Stimulated activated CD8-positive, alpha-beta memory T cell treated with anti-CD3 and anti-CD28 coated beads, Interleukin-4, amount 100 ng/mL, for 1 hour (primary cell): ENCODE measurements around the gene ITGA7.
A peak's percentile ranks its signal among the peaks of the same experiment; 100 is the strongest.

Experiments used
- DNase-seq, 2 donors: peaks; one replicate each; pipeline ENCODE4 v3.0.0-alpha.2; 2020; ENCODE audit warnings: low read depth in 2 of 2, low spot score in 1 of 2

ITGA7 gene

GRCh38 chr12:55720071-55720564 is 12.4 kb upstream of the ITGA7 start, which contains the start of gene RDH5:
Gene RDH5 (plus strand): TSS chr12:55720393. CDS start chr12:55721185, 792 bp downstream.
- DNase-seq = no peak

- no peak for DNase-seq
Measured at GRCh38 chr12:55719371-55719770, 11.7 kb upstream of the ITGA7 start.

GRCh38 chr12:55718624-55719275 is 11.0 kb upstream of the ITGA7 start:
- no peak for DNase-seq

GRCh38 chr12:55718015-55718414 is 10.3 kb upstream of the ITGA7 start:
- DNase-seq = no peak

- no peak for DNase-seq
Measured at GRCh38 chr12:55717011-55718007, 9.6 kb upstream of the ITGA7 start.

GRCh38 chr12:55716582-55716957 is 8.9 kb upstream of the ITGA7 start:
- no peak for DNase-seq

- peak; percentile 77 to 84 for DNase-seq
Measured at GRCh38 chr12:55715833-55716581, 8.3 kb upstream of the ITGA7 start, which contains the start of gene BLOC1S1. Gene BLOC1S1 (plus strand): TSS chr12:55716046. CDS start chr12:55716052, 6 bp downstream.

GRCh38 chr12:55715169-55715764 is 7.6 kb upstream of the ITGA7 start:
- DNase-seq = no peak

- DNase-seq = no peak
Measured at GRCh38 chr12:55713721-55714120, 6.0 kb upstream of the ITGA7 start.

- DNase-seq = no peak
Measured at GRCh38 chr12:55712700-55713415, 5.2 kb upstream of the ITGA7 start.

GRCh38 chr12:55711786-55712553 is 4.3 kb upstream of the ITGA7 start:
- no peak for DNase-seq

GRCh38 chr12:55708695-55709233 is 1.1 kb upstream of the ITGA7 start:
- DNase-seq = no peak

GRCh38 chr12:55707219-55707671 is 459 bp downstream of the ITGA7 start:
- no peak for DNase-seq

- DNase-seq = no peak
Measured at GRCh38 chr12:55706568-55707218, 1.0 kb downstream of the ITGA7 start.

- DNase-seq = no peak
Measured at GRCh38 chr12:55705782-55706402, 1.8 kb downstream of the ITGA7 start.

- DNase-seq = no peak
Measured at GRCh38 chr12:55704824-55705718, 2.6 kb downstream of the ITGA7 start.
